Posterior vena cava (tissue), 2 donors: ENCODE measurements around the gene DENND4A. TPM values are rescaled to one million over a fixed set of nuclear protein-coding genes. Genes with fewer than 3 reads are reported as not detected.

ENCODE experiments used
- DNase-seq: peaks from one replicate; pipeline ENCODE4 v3.0.0-alpha.2; 2020; ENCODE audit warnings: low spot score
- intact Hi-C, 2 donors: fragments of 100-400 bp; cut with DNase I; formaldehyde crosslinking; loops; one replicate each; pipeline versions ENCODE4 v1.14.1 to v1.14.2; 2022 to 2023
- long read RNA-seq, 2 donors: library from polyadenylated mRNA; unstranded; transcript quantifications; one replicate each; pipeline ENCODE4 v2.0.0, GENCODE V29; 2020 to 2021
- total RNA-seq, 2 donors: library from RNA; stranded (reverse); fragmentation: NEBNext Ultra II Directional; extraction: Animal tissue kit (Norgen Biotek cat#: 25700); gene quantifications; one replicate each; pipeline ENCODE4 v1.2.1, GENCODE V29; 2021
- donor health status: DM: yes; HTN: yes; CAD: no.
- donor health status: DM: yes; HTN: yes; CAD: no.

Gene DENND4A
- total RNA-seq, result 10 to 100 TPM; 28.6 to 30.1 TPM
- long read RNA-seq, donor 1, partial matches to known transcripts, result 1 of 4 reads
- long read RNA-seq, donor 1, other reads (novel, unspliced or antisense), result 3 of 4 reads
- long read RNA-seq, donor 2, partial matches to known transcripts, result 1 of 5 reads
- long read RNA-seq, donor 2, other reads (novel, unspliced or antisense), result 4 of 5 reads

GRCh38 chr15:65792138-65792987, at the start of gene DENND4A:
TSS of gene DENND4A (minus strand) at chr15:65792293. CDS start at chr15:65756450, 35,843 bp downstream.
- DNase-seq, result peak; percentile 99
- intact Hi-C loops, result no loop called here

DNA sequence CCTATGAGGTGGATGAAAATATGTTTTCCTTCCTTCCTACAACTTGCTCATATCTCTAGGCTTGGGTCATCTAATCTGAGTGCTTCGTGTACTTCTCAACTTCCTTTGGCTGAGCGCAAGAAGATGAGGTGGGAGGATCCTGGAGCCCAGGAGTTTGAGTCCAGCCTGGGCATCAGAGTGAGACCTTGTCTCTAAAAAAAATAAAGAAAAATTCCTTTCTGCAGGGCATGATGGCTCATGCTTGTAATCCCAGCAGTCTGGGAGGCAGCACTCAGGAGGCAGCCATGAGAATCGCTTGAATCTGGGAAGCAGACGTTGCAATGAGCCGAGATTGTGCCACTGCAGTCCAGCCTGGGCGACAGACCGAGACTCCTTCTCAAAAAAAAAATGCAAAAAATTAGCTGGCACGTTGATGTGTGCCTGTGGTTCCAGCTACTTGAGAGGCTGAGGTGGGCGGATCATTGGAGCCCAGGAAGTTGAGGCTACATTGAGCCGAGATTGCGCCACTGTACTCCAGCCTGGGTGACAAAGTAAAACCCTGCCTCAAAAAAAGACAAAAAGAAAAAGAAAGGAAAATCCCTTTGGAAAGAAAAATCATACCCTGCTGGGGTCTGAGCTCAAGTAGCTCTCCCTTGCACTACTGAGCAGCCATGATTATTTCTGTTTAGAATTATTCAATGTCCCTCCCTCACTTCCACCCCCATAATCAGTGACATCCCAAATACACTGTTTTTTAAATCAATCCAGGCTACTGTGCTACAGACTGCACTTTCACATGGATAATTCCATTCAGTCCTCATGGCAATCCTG, 49.2 kb upstream of the DENND4A start:
- DNase-seq, result no peak

DNA sequence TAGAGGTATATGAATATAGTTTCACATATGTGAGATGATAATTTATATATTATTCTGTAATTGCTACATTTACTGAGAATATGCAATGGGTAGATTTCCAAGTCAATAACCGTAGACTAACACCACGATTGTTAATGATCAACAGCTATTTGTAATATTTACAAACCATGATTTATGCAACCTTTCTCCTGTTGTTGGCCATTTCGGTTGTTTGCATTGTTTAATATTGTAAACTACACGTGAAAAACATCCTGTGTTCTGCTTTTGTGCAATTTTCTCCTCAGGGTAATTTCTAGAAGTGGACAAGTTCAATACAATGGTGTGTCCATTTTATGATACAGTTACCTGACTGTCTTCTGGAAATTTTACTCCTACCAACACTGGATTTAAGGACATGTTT, 47.9 kb upstream of the DENND4A start:
- intact Hi-C loops, result no loop called here

More for the DNA sequence above, 49.2 kb upstream of the DENND4A start:
- intact Hi-C loops, result no loop called here

GRCh38 chr15:65839354-65839901, 47.3 kb upstream of the DENND4A start:
- DNase-seq, result no peak
- intact Hi-C loops, result no loop called here

More for the DNA sequence above, 47.9 kb upstream of the DENND4A start:
- DNase-seq, result no peak

DNA sequence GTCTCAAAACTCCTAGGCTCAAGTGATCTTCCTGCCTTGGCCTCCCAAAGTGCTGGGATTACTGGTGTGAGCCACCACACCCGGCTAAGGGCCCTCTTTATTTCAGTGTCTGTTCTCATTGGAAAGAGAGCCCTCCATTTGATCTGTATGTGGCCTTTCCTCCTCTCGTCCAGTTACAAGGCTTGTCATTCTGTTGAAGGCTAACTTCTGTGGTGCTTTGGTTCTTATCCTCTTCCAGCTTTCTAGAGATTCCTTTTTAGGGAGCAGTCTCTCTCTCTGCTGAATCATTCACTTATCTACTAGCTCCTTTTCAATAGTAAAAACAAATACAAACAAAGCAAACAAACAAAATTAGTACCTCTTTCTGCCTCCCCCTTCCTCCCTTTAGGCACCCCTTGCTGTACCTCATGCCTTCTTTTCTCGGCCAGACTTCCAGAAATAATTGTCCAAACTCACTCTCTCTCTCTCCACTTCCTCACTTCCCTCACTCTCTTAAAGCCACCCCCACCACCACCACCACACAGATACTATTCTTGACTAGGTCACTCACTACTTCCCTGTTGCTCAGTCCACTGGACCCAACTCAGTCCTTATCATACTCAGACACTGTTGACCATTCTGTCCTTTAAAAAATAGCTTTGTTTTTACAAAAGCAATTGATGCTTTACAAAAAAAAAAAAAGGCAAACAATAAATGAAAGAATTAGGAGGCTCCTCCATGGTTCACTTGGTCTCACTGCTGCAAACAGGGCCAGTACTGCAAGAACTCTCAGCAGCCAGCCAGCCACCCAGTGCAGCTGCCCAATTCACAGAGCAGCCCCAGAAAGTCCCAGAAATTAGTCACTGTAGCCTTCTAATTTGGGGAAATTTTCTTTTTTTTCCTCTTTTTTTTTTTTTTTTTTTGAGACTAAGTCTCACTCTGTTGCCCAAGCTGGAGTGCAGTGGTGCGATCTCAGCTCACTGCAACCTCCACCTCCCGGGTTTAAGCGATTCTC, 45.5 kb upstream of the DENND4A start:
- no peak for DNase-seq
- intact Hi-C loops, result no loop called here

GRCh38 chr15:65836665-65837064, 44.6 kb upstream of the DENND4A start:
- no peak for DNase-seq
- intact Hi-C loops, result no loop called here

- intact Hi-C loops, result no loop called here
- no peak for DNase-seq
These were observed 43.4 kb upstream of the DENND4A start for GRCh38 chr15:65835447-65835846.

- intact Hi-C loops, result no loop called here
- no peak for DNase-seq
These were observed 42.6 kb upstream of the DENND4A start for GRCh38 chr15:65834603-65835282.

- no peak for DNase-seq
- intact Hi-C loops, result no loop called here
These were observed 41.6 kb upstream of the DENND4A start for GRCh38 chr15:65833501-65834205.

GRCh38 chr15:65832549-65833364, 40.7 kb upstream of the DENND4A start:
- intact Hi-C loops, result no loop called here

GRCh38 chr15:65829130-65829764, 37.2 kb upstream of the DENND4A start:
- no peak for DNase-seq
- intact Hi-C loops, result no loop called here

More at GRCh38 chr15:65832549-65833364, 40.7 kb upstream of the DENND4A start:
- peak; percentile 92 for DNase-seq

- intact Hi-C loops, result no loop called here
These were observed 36.5 kb upstream of the DENND4A start for GRCh38 chr15:65828585-65828984.

GRCh38 chr15:65827065-65827464, 35.0 kb upstream of the DENND4A start:
- intact Hi-C loops, result no loop called here
- no peak for DNase-seq

More at GRCh38 chr15:65828585-65828984, 36.5 kb upstream of the DENND4A start:
- DNase-seq, result no peak

GRCh38 chr15:65824941-65825544, 33.0 kb upstream of the DENND4A start:
- intact Hi-C loops, result no loop called here
- DNase-seq, result no peak

DNA sequence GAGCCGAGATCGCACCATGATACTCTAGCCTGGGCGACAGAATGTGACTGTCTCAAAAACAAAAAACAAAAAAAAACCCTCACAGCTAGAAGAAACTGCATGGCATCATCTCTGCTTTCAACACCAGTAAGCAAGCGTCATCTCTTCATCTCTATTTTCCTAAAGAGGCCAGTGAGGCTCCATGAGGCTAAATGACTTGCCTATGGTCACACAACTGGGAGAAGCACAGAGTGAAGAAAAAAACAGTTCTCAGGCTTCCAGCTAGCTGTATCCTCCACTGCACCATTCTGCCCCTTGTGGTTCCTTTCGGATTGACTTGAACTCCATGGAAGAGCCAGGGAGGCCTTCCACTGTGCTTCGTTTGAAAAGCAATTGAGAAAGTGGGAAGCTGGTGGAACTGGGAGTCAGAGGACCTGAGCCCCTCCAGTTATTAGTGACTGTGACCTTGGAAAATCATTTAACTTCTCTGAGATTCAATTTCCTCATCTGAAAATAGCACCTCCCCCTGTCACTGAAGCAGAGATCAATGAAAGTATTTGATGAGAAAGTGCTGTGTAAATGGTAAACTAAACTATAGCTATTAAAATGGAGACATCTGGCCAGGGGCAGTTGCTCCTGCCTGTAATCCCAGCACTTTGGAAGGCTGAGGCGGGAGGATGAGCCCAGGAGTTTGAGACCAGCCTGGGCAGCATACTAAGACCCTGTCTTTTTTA, 32.1 kb upstream of the DENND4A start:
- intact Hi-C loops, result no loop called here
- no peak for DNase-seq
